Measurements from ENCODE around the gene VEZF1. TPM values are rescaled to one million over a fixed set of nuclear protein-coding genes. Genes with fewer than 3 reads are reported as not detected.
"Not testable (repeated sequence)": the region's sequence is repeated elsewhere in the genome, so short reads cannot be mapped to it uniquely, and the experiment has no call there.

VEZF1 gene
- total RNA-seq, 2 donors from 2014 or later, result 50.3 to 59.3 TPM

- peaks cover 33% of the 10 kb centered on the region for H3K4me1 Mint-ChIP-seq
- H3K4me3 ChIP-seq (ENCODE audit: low read length), result no peak overlapping the region
- DNase-seq, result peak; percentile 44
- H3K27ac ChIP-seq (ENCODE audit: low read depth, low read length), result no peak overlapping the region
- H3K4me1 ChIP-seq (ENCODE audit: control insufficient read depth, insufficient read depth, low read length), result peaks cover 12% of the 10 kb centered on the region
- no peak for TF ChIP-seq CTCF (conservative IDR thresholded peaks at IDR 0.05)
- no peaks in the 10 kb centered on the region for H3K9me3 ChIP-seq (ENCODE audit: control insufficient read depth, low read length)
- H3K27me3 Mint-ChIP-seq (ENCODE audit: insufficient read depth), result peaks cover 44% of the 10 kb centered on the region
- peaks cover 15% of the 10 kb centered on the region for H3K27me3 ChIP-seq (ENCODE audit: control insufficient read depth, insufficient read depth, low read length, poor library complexity, severe bottlenecking)
- no peak overlapping the region for H3K27ac Mint-ChIP-seq
- no peaks in the 10 kb centered on the region for H3K36me3 Mint-ChIP-seq (ENCODE audit: low read depth)
- H3K9me3 Mint-ChIP-seq, result no peaks in the 10 kb centered on the region
- no peak overlapping the region for H3K4me3 Mint-ChIP-seq
- WGBS, 2 experiments (ENCODE audit: insufficient coverage in 1 of 2, insufficient read length in 1 of 2), result 86 to 100% methylated on average over 3 to 6 of the region's 6 CpGs
- no peak overlapping the region for H3K9ac ChIP-seq (ENCODE audit: extremely low read depth, low read length, poor library complexity, severe bottlenecking)
- H3K36me3 ChIP-seq (ENCODE audit: control insufficient read depth, insufficient read depth, low read length), result no peaks in the 10 kb centered on the region
Measured at GRCh38 chr17:57959929-57960328, 28.1 kb downstream of the VEZF1 start.

GRCh38 chr17:57958391-57958790, 29.7 kb downstream of the VEZF1 start:
- H3K27me3 ChIP-seq (ENCODE audit: control insufficient read depth, insufficient read depth, low read length, poor library complexity, severe bottlenecking), result peaks cover 15% of the 10 kb centered on the region
- not testable (repeated sequence) for H3K9me3 Mint-ChIP-seq; H3K9me3 ChIP-seq (ENCODE audit: control insufficient read depth, low read length); H3K9ac ChIP-seq (ENCODE audit: extremely low read depth, low read length, poor library complexity, severe bottlenecking); H3K36me3 ChIP-seq (ENCODE audit: control insufficient read depth, insufficient read depth, low read length); H3K27ac Mint-ChIP-seq; H3K36me3 Mint-ChIP-seq (ENCODE audit: low read depth); H3K4me3 Mint-ChIP-seq; H3K27ac ChIP-seq (ENCODE audit: low read depth, low read length); H3K4me3 ChIP-seq (ENCODE audit: low read length); DNase-seq
- peaks cover 15% of the 10 kb centered on the region for H3K4me1 ChIP-seq (ENCODE audit: control insufficient read depth, insufficient read depth, low read length)
- Mint-ChIP-seq H3K27me3 (ENCODE audit: insufficient read depth) (peaks cover 50% of the 10 kb centered on the region), H3K4me1 (peaks cover 40% of the 10 kb centered on the region)
- 85 to 96% methylated on average over 9 to 13 of the region's 15 CpGs for WGBS, 2 experiments (ENCODE audit: insufficient coverage in 1 of 2, insufficient read length in 1 of 2)

DNA sequence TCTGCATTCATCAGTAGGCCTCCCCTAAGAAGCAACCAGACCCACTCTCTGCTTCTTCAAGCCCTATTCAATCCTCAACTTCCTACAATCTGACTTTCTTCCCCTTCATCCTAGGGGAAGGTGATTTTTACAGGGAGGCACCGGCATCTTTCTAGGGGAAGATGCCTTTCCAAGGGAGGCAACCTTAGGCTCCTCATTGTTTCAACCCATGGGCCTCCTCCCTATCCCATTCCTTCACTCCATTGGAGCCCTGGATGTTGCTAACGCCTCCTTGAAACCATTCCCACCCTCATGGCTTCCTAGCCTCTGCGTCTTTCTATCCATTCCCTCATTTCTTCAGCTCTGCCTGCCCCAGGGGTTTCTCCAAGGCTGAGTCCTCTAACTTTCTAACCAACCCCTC, 30.2 kb downstream of the VEZF1 start:
- peak; percentile 51 for DNase-seq
- Mint-ChIP-seq H3K27ac (no peak overlapping the region), H3K9me3 (no peaks in the 10 kb centered on the region), H3K27me3 (ENCODE audit: insufficient read depth) (peaks cover 54% of the 10 kb centered on the region), H3K4me1 (peaks cover 43% of the 10 kb centered on the region), H3K36me3 (ENCODE audit: low read depth) (no peaks in the 10 kb centered on the region), H3K4me3 (no peak overlapping the region)
- Histone ChIP-seq H3K27ac (ENCODE audit: low read depth, low read length) (no peak overlapping the region), H3K4me1 (ENCODE audit: control insufficient read depth, insufficient read depth, low read length) (peaks cover 15% of the 10 kb centered on the region), H3K9me3 (ENCODE audit: control insufficient read depth, low read length) (no peaks in the 10 kb centered on the region), H3K4me3 (ENCODE audit: low read length) (no peak overlapping the region), H3K9ac (ENCODE audit: extremely low read depth, low read length, poor library complexity, severe bottlenecking) (no peak overlapping the region), H3K27me3 (ENCODE audit: control insufficient read depth, insufficient read depth, low read length, poor library complexity, severe bottlenecking) (peaks cover 15% of the 10 kb centered on the region), H3K36me3 (ENCODE audit: control insufficient read depth, insufficient read depth, low read length) (no peaks in the 10 kb centered on the region)
- 50 to 88% methylated on average over 1 to 3 of the region's 3 CpGs for WGBS, 2 experiments (ENCODE audit: insufficient coverage in 1 of 2, insufficient read length in 1 of 2)
- TF ChIP-seq CTCF (conservative IDR thresholded peaks at IDR 0.05), result no peak

Measured in endodermal cell (in vitro differentiated cells).